ENCODE data around the gene KLHDC3. TPM values are rescaled to one million over a fixed set of nuclear protein-coding genes. Genes with fewer than 3 reads are reported as not detected.

KLHDC3 gene
- total and polyA plus RNA-seq, 2 donors (not counting 1 experiment from before 2014, with no cell fraction given), result 54.0 to 54.5 TPM

- H3K27ac ChIP-seq (ENCODE audit: insufficient read depth, low read length), result no peak overlapping the region
- peaks cover 28% of the 10 kb centered on the region for H3K36me3 ChIP-seq (ENCODE audit: control insufficient read depth, insufficient read depth, low read length)
- H3K4me2 ChIP-seq (ENCODE audit: extremely low read depth, insufficient read depth, low read length), result no peak overlapping the region
- no peaks in the 10 kb centered on the region for H3K27me3 ChIP-seq (ENCODE audit: control insufficient read depth, insufficient read depth, low read length)
- H3K9ac ChIP-seq (ENCODE audit: insufficient read depth, low read length), result no peak overlapping the region
- H3K4me3 ChIP-seq (replicated peaks in 1 of 4; ENCODE audit: control extremely low read depth in 1 of 4, insufficient read depth in 1 of 4, low read depth in 3 of 4, low read length in 4 of 4), result no peak overlapping the region
- H3K79me2 ChIP-seq (ENCODE audit: control insufficient read depth, insufficient read depth, low read length), result no peaks in the 10 kb centered on the region
- H3K4me1 ChIP-seq (ENCODE audit: control insufficient read depth, extremely low read depth, insufficient read depth, low read length), result no peaks in the 10 kb centered on the region
- no peak overlapping the region for H2AFZ ChIP-seq (ENCODE audit: low read length)
- no peak for DNase-seq (ENCODE audit: low read depth in 2 of 2)
- H3K9me3 ChIP-seq (ENCODE audit: control insufficient read depth, insufficient read depth, low read depth, low read length), result no peaks in the 10 kb centered on the region
- H4K20me1 ChIP-seq (ENCODE audit: control insufficient read depth, extremely low read depth, insufficient read depth, low read length), result no peaks in the 10 kb centered on the region
- TF ChIP-seq EZH2 (IDR thresholded peaks at IDR 0.05; ENCODE audit: low read length, missing control alignments), result no peak
- no peak for TF ChIP-seq CTCF (conservative IDR thresholded peaks at IDR 0.05 in 1 of 2, IDR thresholded peaks at IDR 0.05 in 1 of 2; ENCODE audit: low read depth in 1 of 2, low read length in 2 of 2)
Measured at GRCh38 chr6:43043310-43043709, 29.3 kb downstream of the KLHDC3 start.

GRCh38 chr6:43045371-43045930, 31.4 kb downstream of the KLHDC3 start:
- TF ChIP-seq EZH2 (IDR thresholded peaks at IDR 0.05; ENCODE audit: low read length, missing control alignments), result no peak
- Histone ChIP-seq H3K4me2 (ENCODE audit: extremely low read depth, insufficient read depth, low read length) (no peak overlapping the region), H3K4me1 (ENCODE audit: control insufficient read depth, extremely low read depth, insufficient read depth, low read length) (no peaks in the 10 kb centered on the region), H3K9ac (ENCODE audit: insufficient read depth, low read length) (no peak overlapping the region), H2AFZ (ENCODE audit: low read length) (no peak overlapping the region), H3K27ac (ENCODE audit: insufficient read depth, low read length) (no peak overlapping the region), H4K20me1 (ENCODE audit: control insufficient read depth, extremely low read depth, insufficient read depth, low read length) (no peaks in the 10 kb centered on the region), H3K36me3 (ENCODE audit: control insufficient read depth, insufficient read depth, low read length) (peaks cover 24% of the 10 kb centered on the region), H3K79me2 (ENCODE audit: control insufficient read depth, insufficient read depth, low read length) (no peaks in the 10 kb centered on the region), H3K4me3 (replicated peaks in 1 of 4; ENCODE audit: control extremely low read depth in 1 of 4, insufficient read depth in 1 of 4, low read depth in 3 of 4, low read length in 4 of 4) (no peak overlapping the region), H3K27me3 (ENCODE audit: control insufficient read depth, insufficient read depth, low read length) (no peaks in the 10 kb centered on the region), H3K9me3 (ENCODE audit: control insufficient read depth, insufficient read depth, low read depth, low read length) (no peaks in the 10 kb centered on the region)
- no peak for DNase-seq (ENCODE audit: low read depth in 2 of 2)

GRCh38 chr6:43047998-43048397, 33.9 kb downstream of the KLHDC3 start:
- Histone ChIP-seq H3K4me2 (ENCODE audit: extremely low read depth, insufficient read depth, low read length) (no peak overlapping the region), H3K36me3 (ENCODE audit: control insufficient read depth, insufficient read depth, low read length) (peaks cover 27% of the 10 kb centered on the region), H3K27me3 (ENCODE audit: control insufficient read depth, insufficient read depth, low read length) (no peaks in the 10 kb centered on the region), H3K4me1 (ENCODE audit: control insufficient read depth, extremely low read depth, insufficient read depth, low read length) (peaks cover 2% of the 10 kb centered on the region), H3K4me3 (replicated peaks in 1 of 4; ENCODE audit: control extremely low read depth in 1 of 4, insufficient read depth in 1 of 4, low read depth in 3 of 4, low read length in 4 of 4) (no peak overlapping the region), H3K9me3 (ENCODE audit: control insufficient read depth, insufficient read depth, low read depth, low read length) (no peaks in the 10 kb centered on the region), H3K27ac (ENCODE audit: insufficient read depth, low read length) (no peak overlapping the region), H3K79me2 (ENCODE audit: control insufficient read depth, insufficient read depth, low read length) (peaks cover 14% of the 10 kb centered on the region), H4K20me1 (ENCODE audit: control insufficient read depth, extremely low read depth, insufficient read depth, low read length) (no peaks in the 10 kb centered on the region), H3K9ac (ENCODE audit: insufficient read depth, low read length) (no peak overlapping the region), H2AFZ (ENCODE audit: low read length) (no peak overlapping the region)
- DNase-seq (ENCODE audit: low read depth in 2 of 2), result no peak
- TF ChIP-seq EZH2 (IDR thresholded peaks at IDR 0.05; ENCODE audit: low read length, missing control alignments) (no peak), CTCF (conservative IDR thresholded peaks at IDR 0.05 in 1 of 2, IDR thresholded peaks at IDR 0.05 in 1 of 2; ENCODE audit: low read depth in 1 of 2, low read length in 2 of 2) (no peak)
